GM21786 (cell line): ENCODE measurements around the gene C11orf86.

Experiments
- ATAC-seq: cut with Tn5 transposase; IDR thresholded peaks from one replicate; pipeline ENCODE4 v1.9.1; 2021; ENCODE audit not compliant: unreplicated experiment

Gene C11orf86

GRCh38 chr11:66966351-66966750 lies 8.8 kb upstream of the C11orf86 start:
- ATAC-seq: no peak

GRCh38 chr11:66967670-66968425 lies 7.3 kb upstream of the C11orf86 start:
- no peak for ATAC-seq

GRCh38 chr11:66969584-66970225 lies 5.4 kb upstream of the C11orf86 start:
- ATAC-seq: no peak

- ATAC-seq: no peak
Measured at GRCh38 chr11:66970371-66970806, 4.7 kb upstream of the C11orf86 start.

GRCh38 chr11:66970807-66971442 lies 4.2 kb upstream of the C11orf86 start:
- no peak for ATAC-seq

GRCh38 chr11:66971488-66971887 lies 3.6 kb upstream of the C11orf86 start:
- no peak for ATAC-seq

- no peak for ATAC-seq
Measured at GRCh38 chr11:66973956-66974580, 1.0 kb upstream of the C11orf86 start.

- no peak for ATAC-seq
Measured at GRCh38 chr11:66975405-66976027, 412 bp downstream of the C11orf86 start.

GRCh38 chr11:66976028-66976467 lies 944 bp downstream of the C11orf86 start:
- no peak for ATAC-seq

GRCh38 chr11:66976925-66977324 lies 1.8 kb downstream of the C11orf86 start:
- ATAC-seq: no peak

- ATAC-seq: no peak
Measured at GRCh38 chr11:66978229-66978628, 3.1 kb downstream of the C11orf86 start.

GRCh38 chr11:66978717-66979116 lies 3.6 kb downstream of the C11orf86 start:
- ATAC-seq: no peak

- no peak for ATAC-seq
Measured at GRCh38 chr11:66979336-66979980, 4.4 kb downstream of the C11orf86 start.

- no peak for ATAC-seq
Measured at GRCh38 chr11:66981976-66982578, 7.0 kb downstream of the C11orf86 start.

- ATAC-seq: no peak
Measured at GRCh38 chr11:66983275-66983924, 8.3 kb downstream of the C11orf86 start.

- no peak for ATAC-seq
Measured at GRCh38 chr11:66985508-66986177, 10.5 kb downstream of the C11orf86 start.

- ATAC-seq: no peak
Measured at GRCh38 chr11:66986178-66986545, 11.1 kb downstream of the C11orf86 start.

- no peak for ATAC-seq
Measured at GRCh38 chr11:66987158-66987620, 12.1 kb downstream of the C11orf86 start.
